Progenitor cell of endocrine pancreas (in vitro differentiated cells): ENCODE data around the gene MAN1C1. TPM values are rescaled to one million over a fixed set of nuclear protein-coding genes. Genes with fewer than 3 reads are reported as not detected.

Experiments used
- DNase-seq: peaks from one replicate; pipeline ENCODE4 v3.0.0; 2021; ENCODE audit warnings: low spot score; ENCODE audit not compliant: unreplicated experiment
- H3K27ac Mint-ChIP-seq: 2 replicates; pipeline ENCODE4 v1.8.0; 2021; ENCODE audit warnings: mild to moderate bottlenecking, moderate library complexity, mixed read lengths
- H3K27me3 Mint-ChIP-seq: 2 replicates; pipeline ENCODE4 v1.8.0; 2021; ENCODE audit warnings: mixed read lengths
- H3K36me3 Mint-ChIP-seq: 2 replicates; pipeline ENCODE4 v1.8.0; 2022; ENCODE audit warnings: mixed read lengths; ENCODE audit not compliant: insufficient read depth
- H3K4me1 Mint-ChIP-seq: 2 replicates; pipeline ENCODE4 v1.8.0; 2021; ENCODE audit warnings: low read depth, mixed read lengths
- H3K4me3 Mint-ChIP-seq: 2 replicates; pipeline ENCODE4 v1.8.0; 2021; ENCODE audit warnings: low read depth, mild to moderate bottlenecking, moderate library complexity, mixed read lengths
- H3K9me3 Mint-ChIP-seq: 2 replicates; pipeline ENCODE4 v1.8.0; 2021; ENCODE audit warnings: low read depth, mixed read lengths
- CTCF ChIP-seq: fragments of 200-600 bp; sonication (generic); IDR thresholded peaks from one replicate; pipeline ENCODE4 v1.5.0; 2021; ENCODE audit warnings: antibody characterized with exemption, mild to moderate bottlenecking; ENCODE audit not compliant: unreplicated experiment
- total RNA-seq: library from RNA; stranded (reverse); gene quantifications from 2 replicates; pipeline ENCODE4 v1.2.1, GENCODE V29; 2021

Gene MAN1C1
- total RNA-seq, 1 donor from 2014 or later = 5.1 TPM

GRCh38 chr1:25758466-25759070, 142.0 kb downstream of the MAN1C1 start:
- Mint-ChIP-seq H3K36me3 (no peaks in the 10 kb centered on the region), H3K4me1 (no peaks in the 10 kb centered on the region), H3K4me3 (no peak overlapping the region), H3K27ac (no peak overlapping the region), H3K9me3 (no peaks in the 10 kb centered on the region), H3K27me3 (peaks cover 45% of the 10 kb centered on the region)
- no peak for DNase-seq
- no peak for TF ChIP-seq CTCF

- Mint-ChIP-seq H3K9me3 (no peaks in the 10 kb centered on the region), H3K27me3 (peaks cover 45% of the 10 kb centered on the region), H3K27ac (no peak overlapping the region), H3K4me3 (no peak overlapping the region), H3K4me1 (no peaks in the 10 kb centered on the region), H3K36me3 (no peaks in the 10 kb centered on the region)
- no peak for TF ChIP-seq CTCF
- no peak for DNase-seq
Measured at GRCh38 chr1:25760122-25760719, 143.6 kb downstream of the MAN1C1 start.

- Mint-ChIP-seq H3K36me3 (no peaks in the 10 kb centered on the region), H3K9me3 (no peaks in the 10 kb centered on the region), H3K27me3 (peaks cover 44% of the 10 kb centered on the region), H3K4me3 (no peak overlapping the region), H3K4me1 (no peaks in the 10 kb centered on the region), H3K27ac (no peak overlapping the region)
- no peak for TF ChIP-seq CTCF
- DNase-seq = no peak
Measured at GRCh38 chr1:25760871-25761270, 144.3 kb downstream of the MAN1C1 start.

GRCh38 chr1:25763493-25763892, 146.9 kb downstream of the MAN1C1 start:
- Mint-ChIP-seq H3K36me3 (no peaks in the 10 kb centered on the region), H3K4me3 (no peak overlapping the region), H3K4me1 (no peaks in the 10 kb centered on the region), H3K9me3 (no peaks in the 10 kb centered on the region), H3K27ac (peak overlapping the region; percentile 5), H3K27me3 (peaks cover 22% of the 10 kb centered on the region)
- no peak for TF ChIP-seq CTCF
- no peak for DNase-seq

- Mint-ChIP-seq H3K27ac (no peak overlapping the region), H3K9me3 (no peaks in the 10 kb centered on the region), H3K4me1 (peaks cover 4% of the 10 kb centered on the region), H3K36me3 (no peaks in the 10 kb centered on the region), H3K4me3 (no peak overlapping the region), H3K27me3 (peaks cover 6% of the 10 kb centered on the region)
- no peak for TF ChIP-seq CTCF
- DNase-seq = no peak
Measured at GRCh38 chr1:25765136-25765922, 148.7 kb downstream of the MAN1C1 start.
